HepG2 (cell line): Measurements from ENCODE around the gene ZNF630. TPM values are rescaled to one million over a fixed set of nuclear protein-coding genes. Genes with fewer than 3 reads are reported as not detected.

Experiments used
- ATAC-seq: fragments of 200-7000 bp; cut with Tn5 transposase; 3 replicates; pipeline ENCODE4 v1.9.1; 2020; ENCODE audit warnings: mild to moderate bottlenecking, moderate library complexity
- BruUV-seq: library from RNA; stranded (reverse); fragments of 400-500 nt; replicated peaks from 2 replicates; lab custom pipeline; 2021; lab: Mats Ljungman, UMichigan
- CTCF ChIA-PET: fragments of 300-600 bp; formaldehyde crosslinking; extraction: SDS; loops from one replicate; lab custom pipeline; 2021; ENCODE audit warnings: low total read pairs, inconsistent platforms, low intra/inter-chr PET ratio; lab: Yijun Ruan, JAX
- POLR2A ChIA-PET: fragments of 350-600 bp; sonication (Branson Sonifier 250); formaldehyde crosslinking; loops from one replicate; lab custom pipeline; 2020; ENCODE audit warnings: antibody characterized with exemption, inconsistent platforms; lab: Yijun Ruan, JAX
- DNase-seq: peaks from one replicate; pipeline ENCODE4 v3.0.0-alpha.2; 2015; ENCODE audit warnings: low spot score
- FAIRE-seq: peaks from 3 replicates; lab custom pipeline; 2011; peaks lifted over from hg19 to GRCh38; lab: Jason Lieb, UNC
- H2AFZ ChIP-seq: one replicate; pipeline ENCODE4 v1.6.1; 2011; ENCODE audit warnings: low read length, inconsistent platforms
- H3K27ac ChIP-seq: fragments of 300-600 bp; 3 replicates; pipeline ENCODE4 v1.8.0; 2011; ENCODE audit warnings: mixed run types, mild to moderate bottlenecking, mixed read lengths, low read length, inconsistent platforms; ENCODE audit not compliant: insufficient read depth; ENCODE audit errors: extremely low read length
- H3K27me3 ChIP-seq, 2 experiments: fragments of 200-600 bp in 1 of 2; 2 replicates in 1 of 2; 3 replicates in 1 of 2; pipeline versions ENCODE4 v1.6.0 to v1.8.0; 2011; ENCODE audit warnings: low read length in 2 of 2, mild to moderate bottlenecking in 2 of 2, moderate library complexity in 2 of 2, inconsistent platforms in 1 of 2; ENCODE audit not compliant: insufficient read depth in 2 of 2, control insufficient read depth in 1 of 2
- H3K36me3 ChIP-seq, 2 experiments: fragments of 200-600 bp in 1 of 2; replicated peaks in 1 of 2; 2 replicates in 1 of 2; 3 replicates in 1 of 2; pipeline versions ENCODE4 v1.5.1 to v1.8.0; 2011; ENCODE audit warnings: low read length in 2 of 2, inconsistent platforms in 1 of 2; ENCODE audit not compliant: insufficient read depth in 2 of 2, control insufficient read depth in 1 of 2
- H3K4me1 ChIP-seq: 2 replicates; pipeline ENCODE4 v1.5.1; 2012; ENCODE audit warnings: low read length, inconsistent platforms; ENCODE audit not compliant: insufficient read depth
- H3K4me2 ChIP-seq: 2 replicates; pipeline ENCODE4 v1.6.0; 2011; ENCODE audit warnings: low read depth, low read length, inconsistent platforms
- H3K4me3 ChIP-seq, 3 experiments: fragments of 200-600 bp in 1 of 3; sonication (generic), shearing (Covaris generic) in 1 of 3; replicated peaks in 1 of 3; 2 replicates each; pipeline ENCODE4 v1.5.1; 2011 to 2016; ENCODE audit warnings: low read length in 3 of 3, inconsistent platforms in 2 of 3, low read depth in 2 of 3, mild to moderate bottlenecking in 2 of 3, control low read depth in 1 of 3, mixed read lengths in 1 of 3; ENCODE audit not compliant: insufficient read depth in 1 of 3
- H3K79me2 ChIP-seq: one replicate; pipeline ENCODE4 v1.6.1; 2011; ENCODE audit warnings: low read length, inconsistent platforms; ENCODE audit not compliant: insufficient read depth
- H3K9ac ChIP-seq: 2 replicates; pipeline ENCODE4 v1.6.0; 2011; ENCODE audit warnings: mild to moderate bottlenecking, low read depth, low read length, inconsistent platforms; ENCODE audit not compliant: insufficient read depth
- H3K9me3 ChIP-seq: 2 replicates; pipeline ENCODE4 v1.5.1; 2012; ENCODE audit warnings: mild to moderate bottlenecking, low read length
- H4K20me1 ChIP-seq: 2 replicates; pipeline ENCODE4 v1.6.0; 2011; ENCODE audit warnings: inconsistent platforms, mild to moderate bottlenecking, low read length, moderate library complexity; ENCODE audit not compliant: insufficient read depth
- ARNTL ChIP-seq: sonication (generic); formaldehyde crosslinking; IDR thresholded peaks from 2 replicates; pipeline ENCODE4 v1.4.0; 2020; ENCODE audit warnings: mild to moderate bottlenecking, missing genetic modification reagents
- BORCS8-MEF2B ChIP-seq: sonication (generic); formaldehyde crosslinking; IDR thresholded peaks from 2 replicates; pipeline ENCODE4 v1.8.0; 2022; ENCODE audit warnings: mild to moderate bottlenecking, missing genetic modification reagents
- POLR2A ChIP-seq, 2 experiments: IDR thresholded peaks; 2 replicates each; pipeline ENCODE4 v1.6.1; 2011; ENCODE audit warnings: low read depth in 2 of 2, low read length in 2 of 2, mild to moderate bottlenecking in 1 of 2, moderate library complexity in 1 of 2; ENCODE audit not compliant: insufficient read depth in 1 of 2
- PRPF4 ChIP-seq: fragments of 200-400 bp; formaldehyde crosslinking; IDR thresholded peaks from 2 replicates; pipeline ENCODE4 v1.6.1; 2016; ENCODE audit warnings: low read length, low read depth; ENCODE audit not compliant: poor library complexity, severe bottlenecking
- RAD21 ChIP-seq: fragments of 450-650 bp; formaldehyde crosslinking; IDR thresholded peaks from 2 replicates; pipeline ENCODE4 v1.5.0; 2020; ENCODE audit warnings: mild to moderate bottlenecking
- RXRA ChIP-seq: sonication (generic); formaldehyde crosslinking; IDR thresholded peaks from 2 replicates; pipeline ENCODE4 v1.5.1; 2020; ENCODE audit warnings: missing genetic modification reagents
- SMC3 ChIP-seq: IDR thresholded peaks from 2 replicates; pipeline ENCODE4 v1.6.1; 2011; ENCODE audit warnings: low read length, improper control_type of control experiment
- STAG1 ChIP-seq: sonication (generic); formaldehyde crosslinking; IDR thresholded peaks from 2 replicates; pipeline ENCODE4 v1.4.0; 2020; ENCODE audit warnings: missing genetic modification reagents
- TAF15 ChIP-seq: fragments of 200-400 bp; formaldehyde crosslinking; IDR thresholded peaks from one replicate; pipeline ENCODE4 v1.6.1; 2018; ENCODE audit warnings: mild to moderate bottlenecking, low read depth, low read length; ENCODE audit not compliant: poor library complexity, severe bottlenecking
- XRCC5 ChIP-seq: fragments of 200-400 bp; formaldehyde crosslinking; optimal IDR thresholded peaks from 2 replicates; pipeline ENCODE3; 2017; ENCODE audit warnings: mild to moderate bottlenecking, low read length
- ZFP90 ChIP-seq: sonication (generic); formaldehyde crosslinking; IDR thresholded peaks from 2 replicates; pipeline ENCODE4 v1.8.0; 2022; ENCODE audit warnings: missing genetic modification reagents, mild to moderate bottlenecking, inconsistent platforms, borderline replicate concordance
- ZNF333 ChIP-seq: sonication (generic); formaldehyde crosslinking; IDR thresholded peaks from 2 replicates; pipeline ENCODE4 v1.4.0; 2020; ENCODE audit warnings: mild to moderate bottlenecking, missing genetic modification reagents, borderline replicate concordance
- ZNF337 ChIP-seq: sonication (generic); formaldehyde crosslinking; IDR thresholded peaks from 2 replicates; pipeline ENCODE4 v1.5.1; 2020; ENCODE audit warnings: missing genetic modification reagents, low read depth, mild to moderate bottlenecking, borderline replicate concordance
- WGBS: methylation state at CpG from one replicate; pipeline ENCODE4 v1.1.6; 2017; ENCODE audit warnings: low lambda C conversion rate; 5-methylcytosine and 5-hydroxymethylcytosine counted together
- in situ Hi-C: cut with HindIII; loops from 2 replicates; pipeline ENCODE4 v1.10.0; 2017; ENCODE audit warnings: low pct_unique_long_range_greater_than_20kb; ENCODE audit not compliant: extremely low pct_ligation_motif_present
- intact Hi-C: fragments of 100-400 bp; cut with micrococcal nuclease; formaldehyde crosslinking; loops from one replicate; pipeline ENCODE4 v1.10.0; 2022; ENCODE audit not compliant: unreplicated experiment
- polyA plus RNA-seq, 8 experiments: library from polyadenylated mRNA; depleted of rRNA in 3 of 8; stranded (reverse) in 7 of 8; unstranded in 1 of 8; fragments of >200 nt; fragmentation: Illumina TruSeq in 4 of 8; extraction: Trizol in 4 of 8; gene quantifications; 2 replicates each; pipeline versions ENCODE4 v1.2.1 to v1.2.3, GENCODE V29; 2011 to 2016; ENCODE audit warnings: low read depth in 4 of 8, missing spikeins in 1 of 8, mixed read lengths in 1 of 8; ENCODE audit not compliant: insufficient read depth in 1 of 8
- total RNA-seq, 5 experiments: library from RNA; depleted of rRNA; stranded (reverse); fragments of >200 nt; fragmentation: Illumina TruSeq; extraction: Trizol; gene quantifications; 2 replicates each; pipeline ENCODE4 v1.2.3, GENCODE V29; 2016; ENCODE audit warnings: low read depth in 1 of 5
- TF ChIP-seq, protein P1 (sequence below): IDR thresholded peaks from 2 replicates; pipeline ENCODE4 v1.6.1; 2016
- TF ChIP-seq, protein P2 (sequence below): sonication (generic); formaldehyde crosslinking; IDR thresholded peaks from 2 replicates; pipeline ENCODE4 v1.5.1; 2020; ENCODE audit warnings: mild to moderate bottlenecking, missing genetic modification reagents, moderate library complexity
- TF ChIP-seq, protein P3 (sequence below): sonication (generic); formaldehyde crosslinking; IDR thresholded peaks from 2 replicates; pipeline ENCODE4 v1.4.0; 2020; ENCODE audit warnings: missing genetic modification reagents; ENCODE audit errors: not compliant biosample characterization
- TF ChIP-seq, protein P4 (sequence below): sonication (generic); formaldehyde crosslinking; IDR thresholded peaks from 2 replicates; pipeline ENCODE4 v1.5.0; 2020; ENCODE audit warnings: mild to moderate bottlenecking, missing genetic modification reagents, moderate library complexity

The ZNF630 gene
- total and polyA plus RNA-seq, 2 of the 13 experiments (the other 11 are each of a cell fraction or from before 2014, with no cell fraction given) = not detected

DNA sequence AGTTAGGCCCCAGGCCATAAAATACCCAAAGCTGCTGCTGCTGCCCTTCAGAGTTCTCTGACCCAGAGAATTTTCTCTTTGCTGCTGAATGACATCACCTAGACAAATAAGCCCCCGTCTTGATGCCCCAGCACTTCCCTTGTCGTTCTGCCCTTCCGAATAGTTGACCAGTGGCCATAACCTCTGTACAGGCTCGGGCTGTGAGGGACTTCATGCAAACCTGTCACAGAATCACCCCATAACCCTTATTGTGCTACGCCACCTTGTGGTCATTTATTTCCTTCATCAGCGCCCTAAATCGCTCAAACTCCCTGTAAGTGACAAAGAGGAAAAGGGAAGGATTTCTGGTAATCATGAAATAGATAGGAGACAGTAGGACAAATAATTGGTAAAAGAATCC, 45.9 kb downstream of the ZNF630 start:
- no peak overlapping the region for H3K27ac ChIP-seq
- ChIA-PET CTCF (interaction anchor here (0.9 to 3.6 kb wide), 6 partner anchors 66 to 201 kb away, joined by 3 to 94 read pairs (median 18); partner anchors contain the start of gene ZNF81), POLR2A (no interaction called here)
- no peaks in the 10 kb centered on the region; a peak in 1 of 5 replicates for H3K27me3 ChIP-seq
- no peak overlapping the region for H2AFZ ChIP-seq
- intact Hi-C loops = loop anchor here (2.0 kb wide), 1 partner anchor 67 kb away; no protein-coding TSS in a partner anchor
- H3K9ac ChIP-seq = no peak overlapping the region
- no peaks in the 10 kb centered on the region for H3K36me3 ChIP-seq
- DNase-seq = peak; percentile 56
- H3K4me1 ChIP-seq = 0 out of 2 replicates have a peak, but pooled peaks cover 6% of the 10 kb centered on the region
- BruUV-seq = no TSS peak
- H3K4me2 ChIP-seq = peak overlapping the region; percentile 32; the same call in 1 of the 2 replicates
- in situ Hi-C loops = loop anchor here (5.0 to 10.0 kb wide), 3 partner anchors 61 to 193 kb away; no protein-coding TSS in a partner anchor
- TF ChIP-seq POLR2A (IDR thresholded peaks at IDR 0.05; ENCODE audit: insufficient read depth in 1 of 2, low read depth in 2 of 2, low read length in 2 of 2) = no peak
- no peak for TF ChIP-seq RXRA
- no peak for TF ChIP-seq PRPF4
- peak; percentile 49 for TF ChIP-seq XRCC5
- TF ChIP-seq BORCS8-MEF2B = no peak
- TF ChIP-seq, protein P1, sequence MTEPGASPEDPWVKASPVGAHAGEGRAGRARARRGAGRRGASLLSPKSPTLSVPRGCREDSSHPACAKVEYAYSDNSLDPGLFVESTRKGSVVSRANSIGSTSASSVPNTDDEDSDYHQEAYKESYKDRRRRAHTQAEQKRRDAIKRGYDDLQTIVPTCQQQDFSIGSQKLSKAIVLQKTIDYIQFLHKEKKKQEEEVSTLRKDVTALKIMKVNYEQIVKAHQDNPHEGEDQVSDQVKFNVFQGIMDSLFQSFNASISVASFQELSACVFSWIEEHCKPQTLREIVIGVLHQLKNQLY = no peak
- TF ChIP-seq SMC3 = peak; percentile 64; the same call in 1 of the 2 replicates
- TF ChIP-seq TAF15 = no peak
- peak; percentile 52 for TF ChIP-seq RAD21 (CRISPR knock-in tag)
- no peak for TF ChIP-seq ZNF337 (CRISPR knock-in tag)
- TF ChIP-seq, protein P2, sequence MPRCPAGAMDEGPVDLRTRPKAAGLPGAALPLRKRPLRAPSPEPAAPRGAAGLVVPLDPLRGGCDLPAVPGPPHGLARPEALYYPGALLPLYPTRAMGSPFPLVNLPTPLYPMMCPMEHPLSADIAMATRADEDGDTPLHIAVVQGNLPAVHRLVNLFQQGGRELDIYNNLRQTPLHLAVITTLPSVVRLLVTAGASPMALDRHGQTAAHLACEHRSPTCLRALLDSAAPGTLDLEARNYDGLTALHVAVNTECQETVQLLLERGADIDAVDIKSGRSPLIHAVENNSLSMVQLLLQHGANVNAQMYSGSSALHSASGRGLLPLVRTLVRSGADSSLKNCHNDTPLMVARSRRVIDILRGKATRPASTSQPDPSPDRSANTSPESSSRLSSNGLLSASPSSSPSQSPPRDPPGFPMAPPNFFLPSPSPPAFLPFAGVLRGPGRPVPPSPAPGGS (CRISPR knock-in tag) = no peak
- no peak for TF ChIP-seq ZNF333
- no peak for TF ChIP-seq ARNTL (CRISPR knock-in tag)
- TF ChIP-seq, protein P3, sequence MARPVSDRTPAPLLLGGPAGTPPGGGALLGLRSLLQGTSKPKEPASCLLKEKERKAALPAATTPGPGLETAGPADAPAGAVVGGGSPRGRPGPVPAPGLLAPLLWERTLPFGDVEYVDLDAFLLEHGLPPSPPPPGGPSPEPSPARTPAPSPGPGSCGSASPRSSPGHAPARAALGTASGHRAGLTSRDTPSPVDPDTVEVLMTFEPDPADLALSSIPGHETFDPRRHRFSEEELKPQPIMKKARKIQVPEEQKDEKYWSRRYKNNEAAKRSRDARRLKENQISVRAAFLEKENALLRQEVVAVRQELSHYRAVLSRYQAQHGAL (CRISPR knock-in tag) = no peak
- no peak for TF ChIP-seq ZFP90 (CRISPR knock-in tag)
- TF ChIP-seq, protein P4, sequence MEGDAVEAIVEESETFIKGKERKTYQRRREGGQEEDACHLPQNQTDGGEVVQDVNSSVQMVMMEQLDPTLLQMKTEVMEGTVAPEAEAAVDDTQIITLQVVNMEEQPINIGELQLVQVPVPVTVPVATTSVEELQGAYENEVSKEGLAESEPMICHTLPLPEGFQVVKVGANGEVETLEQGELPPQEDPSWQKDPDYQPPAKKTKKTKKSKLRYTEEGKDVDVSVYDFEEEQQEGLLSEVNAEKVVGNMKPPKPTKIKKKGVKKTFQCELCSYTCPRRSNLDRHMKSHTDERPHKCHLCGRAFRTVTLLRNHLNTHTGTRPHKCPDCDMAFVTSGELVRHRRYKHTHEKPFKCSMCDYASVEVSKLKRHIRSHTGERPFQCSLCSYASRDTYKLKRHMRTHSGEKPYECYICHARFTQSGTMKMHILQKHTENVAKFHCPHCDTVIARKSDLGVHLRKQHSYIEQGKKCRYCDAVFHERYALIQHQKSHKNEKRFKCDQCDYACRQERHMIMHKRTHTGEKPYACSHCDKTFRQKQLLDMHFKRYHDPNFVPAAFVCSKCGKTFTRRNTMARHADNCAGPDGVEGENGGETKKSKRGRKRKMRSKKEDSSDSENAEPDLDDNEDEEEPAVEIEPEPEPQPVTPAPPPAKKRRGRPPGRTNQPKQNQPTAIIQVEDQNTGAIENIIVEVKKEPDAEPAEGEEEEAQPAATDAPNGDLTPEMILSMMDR = peak; percentile 74
- TF ChIP-seq STAG1 (CRISPR knock-in tag) = peak; percentile 68
- ATAC-seq = peak; percentile 72
- FAIRE-seq = peak; percentile 84
- no peak overlapping the region for H3K4me3 ChIP-seq
- 0% methylated on average over 6 of the region's 7 CpGs for WGBS
- H4K20me1 ChIP-seq = no peaks in the 10 kb centered on the region
- no peaks in the 10 kb centered on the region for H3K79me2 ChIP-seq
- no peaks in the 10 kb centered on the region for H3K9me3 ChIP-seq
